ENCODE measurements around the gene INPP4B.

Gene INPP4B

GRCh38 chr4:142331646-142332045, 514.5 kb downstream of the INPP4B start:
- DNase-seq: no peak

GRCh38 chr4:142331132-142331531, 515.0 kb downstream of the INPP4B start:
- no peak for DNase-seq

DNA sequence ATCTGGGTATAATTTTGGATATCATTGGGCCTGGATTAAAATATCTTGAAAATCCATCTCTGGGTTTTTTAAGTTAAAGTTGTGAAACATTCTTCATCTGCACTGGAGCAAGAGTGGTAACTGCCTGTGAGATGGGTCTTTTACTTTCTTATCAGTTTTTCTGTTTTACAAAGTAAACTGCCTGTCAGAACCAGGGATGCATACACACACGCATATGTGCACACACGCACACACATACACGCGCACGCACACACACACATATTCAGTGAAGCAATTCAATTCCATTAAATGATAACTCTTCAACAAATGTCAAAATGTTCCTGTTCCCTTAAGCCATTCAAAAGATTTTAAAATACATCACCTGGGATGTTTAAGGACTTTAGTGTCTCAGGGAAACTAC, 515.8 kb downstream of the INPP4B start:
- DNase-seq: no peak

- no peak for DNase-seq
Observed at GRCh38 chr4:142329313-142329712, 516.8 kb downstream of the INPP4B start.

GRCh38 chr4:142326181-142326580, 519.9 kb downstream of the INPP4B start:
- no peak for DNase-seq

GRCh38 chr4:142324572-142324971, 521.5 kb downstream of the INPP4B start:
- no peak for DNase-seq

DNA sequence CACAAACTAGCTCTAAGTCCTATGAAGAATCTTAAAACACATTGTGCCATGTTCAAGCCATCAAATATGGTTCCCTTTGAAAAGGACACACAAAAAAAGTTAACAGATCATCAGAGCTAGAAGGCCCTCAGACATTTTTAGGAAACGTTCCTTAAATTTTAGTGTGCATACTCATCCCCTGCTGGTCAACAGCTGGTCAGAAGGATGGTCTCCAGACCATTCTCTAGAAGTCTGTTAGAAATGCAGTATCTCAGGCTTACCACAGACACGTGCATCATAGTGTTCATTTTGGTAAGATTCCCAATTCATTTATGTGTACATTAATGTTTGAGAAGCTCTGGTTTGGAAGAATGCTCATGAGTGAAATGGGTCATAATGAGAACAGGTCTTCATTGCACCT, 523.1 kb downstream of the INPP4B start:
- no peak for DNase-seq

- DNase-seq: no peak
Observed at GRCh38 chr4:142318280-142318679, 527.8 kb downstream of the INPP4B start.

- no peak for DNase-seq
Observed at GRCh38 chr4:142316913-142317312, 529.2 kb downstream of the INPP4B start.

GRCh38 chr4:142316025-142316424, 530.1 kb downstream of the INPP4B start:
- DNase-seq: no peak

DNA sequence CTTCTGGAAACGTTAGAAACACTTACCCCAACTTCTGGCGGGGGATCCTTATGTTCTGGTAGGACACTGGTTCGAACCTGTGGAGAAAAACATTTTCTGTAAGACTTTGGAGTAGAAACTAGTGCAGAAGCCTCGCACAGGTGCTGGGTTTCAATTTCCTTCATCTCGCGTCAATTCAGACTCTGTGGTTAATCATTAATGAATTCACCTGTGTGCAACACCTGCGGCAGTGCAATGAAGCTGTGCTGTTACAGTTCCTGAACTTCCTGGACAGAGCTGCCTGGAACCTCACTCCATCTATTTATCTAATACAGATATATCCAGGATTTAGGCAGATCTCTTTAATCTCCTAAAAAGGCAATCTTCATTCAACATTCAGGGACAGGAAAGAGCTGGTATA, 531.4 kb downstream of the INPP4B start:
- DNase-seq: no peak

DNA sequence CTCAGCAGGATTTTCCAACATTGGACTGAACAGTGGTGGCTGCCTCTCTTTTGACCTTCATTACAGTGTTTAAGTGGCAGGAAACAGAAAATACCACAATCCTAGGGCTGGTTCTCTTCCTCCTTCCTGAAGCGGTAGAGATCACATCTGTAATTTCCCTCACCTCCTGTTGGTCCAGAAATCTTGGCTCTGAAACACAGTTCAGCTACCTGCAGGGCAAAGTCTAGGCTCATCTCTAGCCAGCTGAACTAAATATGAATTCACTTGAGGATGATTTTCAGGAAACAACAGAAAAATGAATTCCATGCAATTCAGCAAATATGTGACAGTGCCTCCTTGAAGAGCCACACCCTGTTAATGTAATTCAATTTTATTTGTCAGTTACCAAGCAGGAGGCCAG, 531.9 kb downstream of the INPP4B start:
- DNase-seq: no peak

DNA sequence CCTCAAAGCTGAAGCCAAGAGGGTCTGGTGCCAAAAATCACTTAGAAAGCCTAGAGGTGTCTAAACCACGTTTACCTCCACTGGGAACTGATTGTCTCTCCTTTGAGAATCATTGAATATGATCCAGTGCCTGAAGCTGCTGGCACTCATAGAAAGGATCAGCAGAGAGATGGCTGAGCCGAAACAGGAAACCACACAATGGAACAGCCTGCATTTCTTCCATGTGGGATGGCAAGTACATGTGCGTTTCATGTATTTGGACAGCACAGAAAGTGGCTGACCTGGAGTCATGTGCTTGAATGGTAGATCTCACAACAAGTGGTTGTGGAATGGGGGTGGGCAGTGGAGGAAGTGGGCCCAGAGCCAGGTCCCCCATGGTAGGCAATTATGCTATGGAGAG, 533.7 kb downstream of the INPP4B start:
- no peak for DNase-seq

- DNase-seq: no peak
Observed at GRCh38 chr4:142311916-142312315, 534.2 kb downstream of the INPP4B start.

DNA sequence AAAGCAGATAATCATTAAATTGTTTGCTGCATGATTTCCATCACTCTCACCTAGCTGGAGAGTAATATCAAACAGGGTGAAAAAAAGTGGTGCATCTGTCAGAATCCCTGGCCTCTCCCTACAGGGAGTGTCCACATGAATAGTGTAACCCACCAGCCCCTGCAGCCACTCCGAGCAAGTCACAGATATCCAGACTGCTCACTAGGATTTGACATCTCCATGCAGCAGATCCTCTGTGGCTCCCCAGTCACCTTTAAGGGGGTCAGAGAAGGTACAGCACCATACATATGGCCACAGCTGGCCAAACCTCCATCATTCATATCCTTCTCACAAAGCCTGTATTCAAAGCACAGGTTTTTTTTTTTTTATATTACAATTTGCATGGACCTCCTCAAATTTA, 536.3 kb downstream of the INPP4B start:
- no peak for DNase-seq

DNA sequence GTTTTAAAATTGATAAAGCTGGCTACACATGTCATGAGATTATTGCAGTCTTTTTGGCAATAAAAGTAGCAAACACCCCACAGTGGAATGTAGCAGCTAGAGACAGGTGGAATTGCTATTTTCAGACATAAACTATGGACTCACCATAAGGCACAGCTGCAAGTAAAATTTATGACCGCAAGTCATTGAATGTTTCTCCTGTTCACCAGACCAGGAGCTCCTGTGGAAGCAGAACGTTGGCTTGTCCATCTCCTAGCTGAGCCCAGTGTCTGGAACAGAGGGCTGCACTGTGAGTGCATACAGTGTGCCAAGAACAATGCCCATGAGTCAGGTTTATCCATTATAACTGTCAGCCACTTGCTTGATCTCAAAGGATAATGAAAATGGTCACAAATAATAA, 538.2 kb downstream of the INPP4B start:
- no peak for DNase-seq

DNA sequence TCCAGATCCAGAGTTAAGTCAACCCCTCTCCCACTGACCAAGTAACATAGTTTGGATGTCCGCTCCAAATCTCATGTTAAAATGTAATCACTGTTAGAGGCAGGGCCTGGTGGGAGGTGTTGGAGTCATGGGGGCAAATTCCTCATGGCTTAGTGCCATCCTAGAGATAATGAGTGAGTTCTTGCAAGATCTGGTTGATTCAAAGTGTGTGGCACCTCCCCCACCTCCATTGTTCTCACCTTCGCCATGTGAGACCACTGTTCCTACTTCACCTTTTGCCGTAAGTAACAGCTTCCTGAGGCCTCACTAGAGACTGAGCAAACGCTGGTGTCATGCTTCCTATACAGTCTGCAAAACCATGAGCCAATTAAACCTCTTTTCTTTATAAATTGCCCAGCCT, 548.8 kb downstream of the INPP4B start:
- no peak for DNase-seq

- DNase-seq: no peak
Observed at GRCh38 chr4:142293536-142293935, 552.6 kb downstream of the INPP4B start.

- no peak for DNase-seq
Observed at GRCh38 chr4:142292231-142292630, 553.9 kb downstream of the INPP4B start.

- DNase-seq: no peak
Observed at GRCh38 chr4:142291299-142292050, 554.6 kb downstream of the INPP4B start.

- DNase-seq: no peak
Observed at GRCh38 chr4:142287371-142287770, 558.7 kb downstream of the INPP4B start.

DNA sequence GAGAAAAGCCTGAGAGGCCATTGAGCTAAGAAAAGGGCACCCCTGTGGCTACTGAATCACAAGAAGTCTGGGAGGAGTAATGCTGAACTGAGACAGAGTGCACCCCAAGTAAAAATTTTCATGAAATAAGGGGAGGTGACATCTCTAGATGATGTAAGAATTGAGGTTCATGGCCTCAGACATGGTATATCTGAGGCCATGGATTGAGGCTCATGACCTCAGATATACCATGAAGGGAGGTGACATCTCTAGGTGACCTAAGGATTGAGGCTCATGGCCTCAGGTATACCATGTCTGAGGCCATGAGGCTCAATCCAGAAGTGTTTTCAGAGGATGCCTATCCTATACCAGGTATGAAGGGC, 560.9 kb downstream of the INPP4B start:
- no peak for DNase-seq

GRCh38 chr4:142284402-142285221, 561.5 kb downstream of the INPP4B start:
- no peak for DNase-seq

GRCh38 chr4:142282870-142283431, 563.1 kb downstream of the INPP4B start:
- no peak for DNase-seq
